Prostate gland (tissue), 2 donors: ENCODE data around the gene TACC2. TPM values are rescaled to one million over a fixed set of nuclear protein-coding genes. Genes with fewer than 3 reads are reported as not detected.

Experiments used
- DNase-seq: peaks from one replicate; pipeline ENCODE4 v3.0.0-alpha.2; 2019; ENCODE audit warnings: low spot score
- H3K27ac ChIP-seq, 2 donors: fragments of 200-600 bp; sonication (generic); 2 replicates each; pipeline ENCODE4 v1.5.1; 2017 to 2019
- H3K27me3 ChIP-seq: fragments of 200-600 bp; sonication (generic); replicated peaks from 2 replicates; pipeline ENCODE4 v1.5.1; 2019; ENCODE audit not compliant: insufficient read depth
- H3K36me3 ChIP-seq, 2 donors: fragments of 200-600 bp; sonication (generic); 1 replicate in 1 of 2; 2 replicates in 1 of 2; pipeline versions ENCODE4 v1.5.1 to v1.8.1; 2017 to 2019
- H3K4me1 ChIP-seq: fragments of 200-600 bp; sonication (generic); replicated peaks from 2 replicates; pipeline ENCODE4 v1.5.1; 2019
- H3K4me3 ChIP-seq, 2 donors: fragments of 200-600 bp; sonication (generic); 2 replicates each; pipeline ENCODE4 v1.5.1; 2017 to 2019
- H3K9me3 ChIP-seq: fragments of 200-600 bp; sonication (generic); 2 replicates; pipeline ENCODE4 v1.5.1; 2017
- CTCF ChIP-seq, 4 experiments: fragments of 200-600 bp in 2 of 4; fragments of 450-650 bp in 2 of 4; sonication (generic) in 2 of 4; IDR thresholded peaks; 1 replicate in 3 of 4; 2 replicates in 1 of 4; pipeline ENCODE4 v1.5.1; 2016 to 2019; ENCODE audit warnings: antibody characterized with exemption in 4 of 4, mild to moderate bottlenecking in 2 of 4, moderate library complexity in 2 of 4
- POLR2A ChIP-seq: fragments of 450-650 bp; IDR thresholded peaks from one replicate; pipeline ENCODE4 v1.6.1; 2016; ENCODE audit warnings: antibody characterized with exemption, mild to moderate bottlenecking
- POLR2AphosphoS5 ChIP-seq: sonication (generic); formaldehyde crosslinking; IDR thresholded peaks from one replicate; pipeline ENCODE4 v1.6.1; 2017; ENCODE audit warnings: antibody characterized with exemption
- WGBS: methylation state at CpG from one replicate; pipeline ENCODE4 v1.1.5; 2018; 5-methylcytosine and 5-hydroxymethylcytosine counted together
- intact Hi-C: fragments of 100-400 bp; cut with DNase I; formaldehyde crosslinking; loops from one replicate; pipeline ENCODE4 v1.14.2; 2022
- total RNA-seq, 2 donors: library from RNA; depleted of rRNA; stranded (reverse); fragments of >200 nt; gene quantifications; one replicate each; pipeline ENCODE4 v1.1.0, GENCODE V29; 2016

Gene TACC2
- total RNA-seq, 2 donors from 2014 or later = 101 to 140 TPM

DNA sequence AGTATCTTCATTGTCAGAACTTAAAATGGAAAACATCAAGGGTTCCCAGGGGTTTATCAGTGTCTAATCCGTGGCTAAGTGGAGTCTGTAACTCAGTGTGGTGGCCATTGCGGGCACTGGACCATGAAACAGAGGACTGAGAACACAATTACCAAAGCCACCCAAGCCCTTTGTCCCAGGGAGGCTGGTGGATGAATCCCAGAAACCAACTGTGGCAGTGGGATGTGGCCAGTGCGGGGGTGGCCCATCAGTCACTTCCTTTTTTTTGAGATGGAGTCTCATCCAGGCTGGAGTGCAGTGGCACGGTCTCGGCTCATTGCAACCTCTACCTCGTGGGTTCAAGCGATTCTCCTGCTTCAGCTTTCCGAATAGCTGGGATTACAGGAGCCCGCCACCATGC, 61.8 kb downstream of the TACC2 start:
- H3K27me3 ChIP-seq = no peaks in the 10 kb centered on the region
- DNase-seq = no peak
- H3K4me3 ChIP-seq = no peak overlapping the region
- WGBS = 97% methylated on average over 9 of the region's 9 CpGs
- H3K36me3 ChIP-seq = no peaks in the 10 kb centered on the region
- no peaks in the 10 kb centered on the region for H3K9me3 ChIP-seq
- intact Hi-C loops = no loop called here
- H3K27ac ChIP-seq = peak overlapping the region; percentile 62 to 71
- TF ChIP-seq POLR2A (no peak), CTCF (IDR thresholded peaks at IDR 0.05) (no peak), POLR2AphosphoS5 (no peak)
- no peaks in the 10 kb centered on the region for H3K4me1 ChIP-seq

DNA sequence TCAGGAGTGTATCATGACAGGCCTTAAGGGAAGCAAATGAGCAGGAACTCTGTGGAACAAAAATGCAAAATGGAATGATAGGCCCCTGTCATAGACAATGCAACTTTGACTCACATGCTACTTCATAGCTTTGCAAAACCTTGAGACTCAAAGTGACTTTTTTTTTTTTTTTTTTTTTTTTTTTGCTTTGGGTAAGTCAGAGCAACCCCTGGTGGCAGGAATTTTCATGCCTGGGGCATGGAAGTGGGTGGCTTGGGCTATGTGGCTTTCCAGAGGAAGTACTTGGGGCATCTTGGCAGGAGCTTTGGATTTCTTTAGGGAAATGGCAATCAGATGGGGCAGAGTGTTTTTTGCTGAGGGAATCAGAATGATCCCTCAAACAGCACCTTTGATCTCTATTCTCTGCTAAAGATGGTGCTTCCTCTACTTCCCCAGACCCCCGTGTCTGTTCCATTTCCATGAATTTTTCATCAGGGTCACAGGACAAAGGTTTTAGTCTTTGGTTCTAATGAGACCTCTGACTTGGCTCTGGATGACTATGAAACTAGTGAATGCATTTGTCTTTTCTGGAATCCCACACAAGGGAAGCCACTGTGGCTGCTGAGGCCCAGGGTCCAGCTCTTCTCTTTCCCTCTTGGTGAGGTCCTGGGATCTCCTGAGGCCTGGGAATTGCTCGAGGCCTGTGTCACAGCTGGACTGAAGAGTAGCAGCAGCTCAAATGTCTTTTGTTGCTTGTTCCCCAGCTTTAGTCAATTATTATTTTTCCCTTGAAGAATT, 62.8 kb downstream of the TACC2 start:
- Histone ChIP-seq H3K27ac (peak overlapping the region; percentile 62 to 71), H3K4me1 (no peaks in the 10 kb centered on the region), H3K36me3 (no peaks in the 10 kb centered on the region), H3K4me3 (no peak overlapping the region), H3K27me3 (no peaks in the 10 kb centered on the region), H3K9me3 (no peaks in the 10 kb centered on the region)
- intact Hi-C loops = no loop called here
- peak; percentile 65 for TF ChIP-seq POLR2AphosphoS5
- TF ChIP-seq POLR2A = no peak
- TF ChIP-seq CTCF (IDR thresholded peaks at IDR 0.05) = peak; percentile 59 to 76 (median 68)
- DNase-seq = peak; percentile 67
- WGBS = 84% methylated on average over 2 of the region's 2 CpGs

DNA sequence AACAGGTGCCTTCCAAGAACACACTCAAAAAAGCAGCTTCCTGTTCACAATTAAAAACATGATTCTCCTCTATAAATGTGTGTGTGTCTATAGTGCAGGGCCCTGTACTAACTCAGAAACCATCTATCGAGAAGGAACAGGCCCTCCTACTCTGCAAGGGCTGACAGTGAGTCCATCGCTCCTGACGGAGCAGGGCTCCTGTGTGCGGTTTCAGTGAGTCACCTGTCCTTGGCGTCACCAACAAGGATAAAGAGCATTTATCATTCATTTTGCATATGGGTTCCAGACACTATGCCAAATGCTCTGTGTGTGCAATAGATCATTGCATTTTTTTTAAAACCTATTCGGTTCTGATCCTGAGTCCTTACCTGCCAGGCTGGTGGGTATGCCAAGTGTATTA, 63.7 kb downstream of the TACC2 start:
- Histone ChIP-seq H3K27ac (peak overlapping the region in 1 of 2 donors; percentile 54), H3K4me3 (no peak overlapping the region), H3K9me3 (no peaks in the 10 kb centered on the region), H3K4me1 (no peaks in the 10 kb centered on the region), H3K27me3 (no peaks in the 10 kb centered on the region), H3K36me3 (no peaks in the 10 kb centered on the region)
- intact Hi-C loops = no loop called here
- DNase-seq = no peak
- WGBS = 90% methylated on average over 6 of the region's 6 CpGs
- TF ChIP-seq CTCF (IDR thresholded peaks at IDR 0.05) (no peak), POLR2A (no peak), POLR2AphosphoS5 (no peak)

DNA sequence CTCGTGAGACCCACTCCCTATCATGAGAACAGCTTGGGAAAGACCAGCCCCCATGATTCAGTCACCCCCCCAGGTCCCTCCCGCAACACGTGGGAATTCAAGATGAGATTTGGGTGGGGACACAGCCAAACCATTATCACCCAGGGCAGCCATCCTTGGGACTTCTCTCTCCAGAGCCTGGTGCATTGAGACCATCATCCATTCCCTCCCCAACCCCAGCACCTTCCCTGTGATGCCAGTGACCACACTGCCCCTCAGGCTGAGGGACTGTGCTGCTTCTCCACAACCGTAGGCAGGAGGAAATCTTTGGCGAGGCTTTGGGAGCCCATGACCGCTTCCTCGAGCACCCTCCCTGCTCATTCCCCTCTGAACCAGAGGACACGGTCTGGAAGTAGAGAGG, 64.4 kb downstream of the TACC2 start:
- Histone ChIP-seq H3K4me1 (no peaks in the 10 kb centered on the region), H3K27ac (peak overlapping the region; percentile 54 to 55), H3K9me3 (no peaks in the 10 kb centered on the region), H3K4me3 (no peak overlapping the region), H3K36me3 (no peaks in the 10 kb centered on the region), H3K27me3 (no peaks in the 10 kb centered on the region)
- 91% methylated on average over 8 of the region's 8 CpGs for WGBS
- DNase-seq = no peak
- intact Hi-C loops = no loop called here
- TF ChIP-seq CTCF (IDR thresholded peaks at IDR 0.05) (no peak), POLR2A (no peak), POLR2AphosphoS5 (no peak)
